Measurements from ENCODE around the gene SOX13. TPM values are rescaled to one million over a fixed set of nuclear protein-coding genes. Genes with fewer than 3 reads are reported as not detected.

Gene SOX13
- total RNA-seq, 1 donor from 2014 or later = 9.1 TPM

GRCh38 chr1:204104331-204105130, 31.6 kb downstream of the SOX13 start:
- Mint-ChIP-seq H3K4me3 (ENCODE audit: unreplicated experiment) (no peak overlapping the region), H3K27me3 (ENCODE audit: low read depth) (no peaks in the 10 kb centered on the region), H3K27ac (ENCODE audit: unreplicated experiment) (peak overlapping the region; percentile 49), H3K9me3 (ENCODE audit: low read depth) (no peaks in the 10 kb centered on the region), H3K36me3 (ENCODE audit: low read depth) (no peaks in the 10 kb centered on the region), H3K4me1 (ENCODE audit: low read depth) (peaks cover 25% of the 10 kb centered on the region)
- no peak for DNase-seq (ENCODE audit: low spot score)
- no peak for TF ChIP-seq CTCF (IDR thresholded peaks at IDR 0.05)

GRCh38 chr1:204105131-204105515, 32.2 kb downstream of the SOX13 start:
- Mint-ChIP-seq H3K36me3 (ENCODE audit: low read depth) (no peaks in the 10 kb centered on the region), H3K9me3 (ENCODE audit: low read depth) (no peaks in the 10 kb centered on the region), H3K27ac (ENCODE audit: unreplicated experiment) (peak overlapping the region; percentile 17), H3K27me3 (ENCODE audit: low read depth) (no peaks in the 10 kb centered on the region), H3K4me1 (ENCODE audit: low read depth) (peaks cover 25% of the 10 kb centered on the region), H3K4me3 (ENCODE audit: unreplicated experiment) (no peak overlapping the region)
- TF ChIP-seq CTCF (IDR thresholded peaks at IDR 0.05) = no peak
- no peak for DNase-seq (ENCODE audit: low spot score)

- Mint-ChIP-seq H3K36me3 (ENCODE audit: low read depth) (no peaks in the 10 kb centered on the region), H3K4me1 (ENCODE audit: low read depth) (peaks cover 25% of the 10 kb centered on the region), H3K9me3 (ENCODE audit: low read depth) (no peaks in the 10 kb centered on the region), H3K4me3 (ENCODE audit: unreplicated experiment) (no peak overlapping the region), H3K27ac (ENCODE audit: unreplicated experiment) (no peak overlapping the region), H3K27me3 (ENCODE audit: low read depth) (no peaks in the 10 kb centered on the region)
- no peak for DNase-seq (ENCODE audit: low spot score)
- TF ChIP-seq CTCF (IDR thresholded peaks at IDR 0.05) = no peak
Observed at GRCh38 chr1:204106825-204107224, 33.9 kb downstream of the SOX13 start.

GRCh38 chr1:204107892-204108291, 35.0 kb downstream of the SOX13 start:
- Mint-ChIP-seq H3K4me1 (ENCODE audit: low read depth) (peaks cover 18% of the 10 kb centered on the region), H3K36me3 (ENCODE audit: low read depth) (no peaks in the 10 kb centered on the region), H3K9me3 (ENCODE audit: low read depth) (no peaks in the 10 kb centered on the region), H3K27me3 (ENCODE audit: low read depth) (no peaks in the 10 kb centered on the region), H3K4me3 (ENCODE audit: unreplicated experiment) (no peak overlapping the region), H3K27ac (ENCODE audit: unreplicated experiment) (no peak overlapping the region)
- TF ChIP-seq CTCF (IDR thresholded peaks at IDR 0.05) = no peak
- no peak for DNase-seq (ENCODE audit: low spot score)

- DNase-seq (ENCODE audit: low spot score) = peak; percentile 58
- Mint-ChIP-seq H3K36me3 (ENCODE audit: low read depth) (no peaks in the 10 kb centered on the region), H3K4me3 (ENCODE audit: unreplicated experiment) (no peak overlapping the region), H3K27ac (ENCODE audit: unreplicated experiment) (no peak overlapping the region), H3K27me3 (ENCODE audit: low read depth) (no peaks in the 10 kb centered on the region), H3K9me3 (ENCODE audit: low read depth) (no peaks in the 10 kb centered on the region), H3K4me1 (ENCODE audit: low read depth) (peaks cover 12% of the 10 kb centered on the region)
- TF ChIP-seq CTCF (IDR thresholded peaks at IDR 0.05) = no peak
Observed at GRCh38 chr1:204108312-204109141, 35.6 kb downstream of the SOX13 start.
